RWPE2 (cell line): ENCODE data around the gene PPP1R1B.

Experiments used
- ATAC-seq: fragments of 200-7000 bp; cut with Tn5 transposase; 3 replicates; pipeline ENCODE4 v1.9.1; 2021; ENCODE audit warnings: low read depth
- DNase-seq: peaks from one replicate; pipeline ENCODE4 v3.0.0-alpha.2; 2020; ENCODE audit warnings: low spot score
- H3K27ac ChIP-seq: fragments of 450-650 bp; 2 replicates; pipeline ENCODE4 v1.5.1; 2017; ENCODE audit warnings: mild to moderate bottlenecking; ENCODE audit not compliant: poor library complexity, severe bottlenecking
- H3K27me3 ChIP-seq: fragments of 250-450 bp; sonication (Bioruptor Pico); 2 replicates; pipeline ENCODE4 v1.5.1; 2021; ENCODE audit warnings: mild to moderate bottlenecking, moderate library complexity; ENCODE audit not compliant: insufficient read depth, poor library complexity, severe bottlenecking
- H3K36me3 ChIP-seq: fragments of 250-450 bp; sonication (Bioruptor Pico); 2 replicates; pipeline ENCODE4 v1.5.1; 2020; ENCODE audit warnings: low read depth, mild to moderate bottlenecking, moderate library complexity
- H3K4me1 ChIP-seq: fragments of 250-450 bp; sonication (Bioruptor Pico); 2 replicates; pipeline ENCODE4 v1.5.1; 2021; ENCODE audit warnings: mild to moderate bottlenecking, moderate library complexity; ENCODE audit not compliant: insufficient read depth, poor library complexity, severe bottlenecking
- H3K4me3 ChIP-seq: fragments of 250-450 bp; sonication (Bioruptor Pico); 2 replicates; pipeline ENCODE4 v1.5.1; 2021; ENCODE audit warnings: mild to moderate bottlenecking, moderate library complexity; ENCODE audit not compliant: severe bottlenecking
- H3K9me3 ChIP-seq: fragments of 250-450 bp; sonication (Bioruptor Pico); 2 replicates; pipeline ENCODE4 v1.5.1; 2021; ENCODE audit warnings: mild to moderate bottlenecking, moderate library complexity; ENCODE audit not compliant: severe bottlenecking
- CTCF ChIP-seq: fragments of 450-650 bp; IDR thresholded peaks from one replicate; pipeline ENCODE4 v1.5.1; 2017; ENCODE audit warnings: mild to moderate bottlenecking, moderate library complexity; ENCODE audit not compliant: poor library complexity, severe bottlenecking

Gene PPP1R1B

GRCh38 chr17:39642291-39643074 lies 15.7 kb downstream of the PPP1R1B start:
- no peaks in the 10 kb centered on the region for H3K36me3 ChIP-seq
- TF ChIP-seq CTCF, result no peak
- H3K9me3 ChIP-seq, result no peaks in the 10 kb centered on the region
- no peaks in the 10 kb centered on the region for H3K27me3 ChIP-seq
- ATAC-seq, result no peak
- no peak overlapping the region for H3K4me3 ChIP-seq
- no peaks in the 10 kb centered on the region for H3K4me1 ChIP-seq
- DNase-seq, result no peak
- no peak overlapping the region for H3K27ac ChIP-seq

GRCh38 chr17:39643271-39643670 lies 16.5 kb downstream of the PPP1R1B start:
- ATAC-seq, result 0 out of 3 replicates have a peak, but pooled peaks have one; percentile 12
- Histone ChIP-seq H3K27me3 (no peaks in the 10 kb centered on the region), H3K27ac (no peak overlapping the region), H3K9me3 (no peaks in the 10 kb centered on the region), H3K36me3 (no peaks in the 10 kb centered on the region), H3K4me1 (no peaks in the 10 kb centered on the region), H3K4me3 (no peak overlapping the region)
- DNase-seq, result no peak
- no peak for TF ChIP-seq CTCF

GRCh38 chr17:39647256-39647655 lies 20.5 kb downstream of the PPP1R1B start:
- Histone ChIP-seq H3K27me3 (no peaks in the 10 kb centered on the region), H3K36me3 (no peaks in the 10 kb centered on the region), H3K4me1 (no peaks in the 10 kb centered on the region), H3K27ac (no peak overlapping the region), H3K9me3 (no peaks in the 10 kb centered on the region), H3K4me3 (no peak overlapping the region)
- TF ChIP-seq CTCF, result no peak
- no peak for ATAC-seq
- no peak for DNase-seq

GRCh38 chr17:39648616-39649366 lies 22.0 kb downstream of the PPP1R1B start:
- ATAC-seq, result no peak
- Histone ChIP-seq H3K4me3 (no peak overlapping the region), H3K27ac (no peak overlapping the region), H3K27me3 (no peaks in the 10 kb centered on the region), H3K9me3 (no peaks in the 10 kb centered on the region), H3K36me3 (no peaks in the 10 kb centered on the region), H3K4me1 (no peaks in the 10 kb centered on the region)
- no peak for TF ChIP-seq CTCF
- no peak for DNase-seq
